Activated CD4-positive, alpha-beta T cell treated with anti-CD3 and anti-CD28 coated beads, Interleukin-2, amount 10 ng/mL, durations not matched to agents 7 days and 5 days (primary cell): ENCODE results near the gene DEK. TPM values are rescaled to one million over a fixed set of nuclear protein-coding genes. Genes with fewer than 3 reads are reported as not detected.
A peak's percentile ranks its signal among the peaks of the same experiment; 100 is the strongest.

Experiments used
- CTCF ChIA-PET: fragments of 350-600 bp; sonication (Branson Sonifier 250); formaldehyde crosslinking; loops from one replicate; lab custom pipeline; 2021; ENCODE audit warnings: antibody characterized with exemption; lab: Charles Lee
- POLR2A ChIA-PET: fragments of 350-600 bp; sonication (Branson Sonifier 250); formaldehyde crosslinking; loops from one replicate; lab custom pipeline; 2021; ENCODE audit warnings: antibody characterized with exemption; lab: Charles Lee
- DNase-seq: peaks from one replicate; pipeline ENCODE4 v3.0.0-alpha.2; 2020
- H3K27ac Mint-ChIP-seq: one replicate; pipeline ENCODE4 v1.8.0; 2021; ENCODE audit warnings: mild to moderate bottlenecking, moderate library complexity, mixed read lengths
- H3K27me3 Mint-ChIP-seq: one replicate; pipeline ENCODE4 v1.8.0; 2021; ENCODE audit warnings: mixed read lengths
- H3K36me3 Mint-ChIP-seq: one replicate; pipeline ENCODE4 v1.8.0; 2021; ENCODE audit warnings: low read depth, mixed read lengths
- H3K4me1 Mint-ChIP-seq: one replicate; pipeline ENCODE4 v1.8.0; 2021; ENCODE audit warnings: mixed read lengths
- H3K4me3 Mint-ChIP-seq: one replicate; pipeline ENCODE4 v1.8.0; 2021; ENCODE audit warnings: mild to moderate bottlenecking, moderate library complexity, mixed read lengths
- H3K9me3 Mint-ChIP-seq: one replicate; pipeline ENCODE4 v1.8.0; 2021; ENCODE audit warnings: mixed read lengths
- total RNA-seq, 2 experiments: library from RNA; stranded (reverse); gene quantifications; one replicate each; pipeline ENCODE4 v1.2.3, GENCODE V29; 2021

Gene DEK
- total RNA-seq, 2 experiments from 2014 or later = 246 to 282 TPM

DNA sequence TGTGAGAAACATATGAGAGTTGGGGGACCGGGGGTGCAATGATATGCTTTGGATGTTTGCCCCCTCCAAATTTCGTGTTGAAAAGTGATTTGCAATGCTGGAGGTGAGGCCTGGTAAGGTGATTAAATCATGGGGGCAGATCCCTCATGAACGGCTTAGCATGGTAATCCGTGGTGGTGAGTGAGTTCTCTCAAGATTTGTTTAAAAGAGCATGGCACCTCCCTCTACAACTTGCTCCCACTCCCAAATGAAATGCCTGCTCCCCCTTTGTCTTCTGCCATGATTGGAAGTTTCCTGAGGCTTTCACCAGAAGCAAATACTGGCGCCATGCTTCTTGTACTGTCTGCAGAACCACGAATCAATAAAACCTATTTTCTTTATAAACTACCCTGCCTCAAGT lies 2.5 kb downstream of the DEK start:
- Mint-ChIP-seq H3K27me3 (no peaks in the 10 kb centered on the region), H3K4me3 (peak overlapping the region; percentile 89), H3K9me3 (no peaks in the 10 kb centered on the region), H3K27ac (peak overlapping the region; percentile 95), H3K4me1 (peaks cover 54% of the 10 kb centered on the region), H3K36me3 (peaks cover 70% of the 10 kb centered on the region)
- DNase-seq = no peak
- ChIA-PET POLR2A (no interaction called here), CTCF (no interaction called here)

DNA sequence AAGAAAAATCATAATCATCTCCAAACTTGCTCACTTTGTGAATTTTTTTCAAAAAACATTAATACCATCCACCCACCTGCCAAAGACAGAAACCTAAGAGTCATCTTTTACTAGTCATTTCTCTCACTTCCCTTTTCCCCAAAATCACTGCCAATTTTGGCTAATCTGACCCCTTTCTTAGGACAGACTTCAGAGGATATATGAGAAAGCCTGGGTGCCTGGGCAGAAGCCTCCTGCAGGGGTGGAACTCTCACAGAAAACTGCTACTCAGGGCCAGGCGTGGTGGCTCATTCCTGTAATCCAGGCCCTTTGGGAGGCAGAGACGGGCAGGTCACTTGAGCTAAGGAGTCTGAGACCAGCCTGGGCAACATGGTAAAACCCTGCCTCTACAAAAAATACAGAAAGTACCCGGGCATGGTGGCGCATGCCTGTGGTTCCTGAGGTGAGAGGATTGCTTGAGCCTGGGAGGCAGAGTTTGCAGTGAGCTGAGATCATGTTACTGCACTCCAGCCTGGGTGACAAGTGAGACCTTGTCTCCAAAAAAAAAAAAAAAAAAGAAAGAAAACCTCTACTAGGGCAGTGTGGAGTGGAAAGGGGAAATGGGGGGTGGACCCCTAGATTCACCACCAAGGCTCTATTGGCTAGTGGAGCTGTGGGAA lies 3.8 kb downstream of the DEK start:
- CTCF ChIA-PET = interaction anchor here (0.6 to 1.5 kb wide), 4 partner anchors 24 to 644 kb away, joined by 3 to 4 read pairs (median 4); no protein-coding TSS in a partner anchor
- H3K27ac Mint-ChIP-seq = peak overlapping the region; percentile 50

DNA sequence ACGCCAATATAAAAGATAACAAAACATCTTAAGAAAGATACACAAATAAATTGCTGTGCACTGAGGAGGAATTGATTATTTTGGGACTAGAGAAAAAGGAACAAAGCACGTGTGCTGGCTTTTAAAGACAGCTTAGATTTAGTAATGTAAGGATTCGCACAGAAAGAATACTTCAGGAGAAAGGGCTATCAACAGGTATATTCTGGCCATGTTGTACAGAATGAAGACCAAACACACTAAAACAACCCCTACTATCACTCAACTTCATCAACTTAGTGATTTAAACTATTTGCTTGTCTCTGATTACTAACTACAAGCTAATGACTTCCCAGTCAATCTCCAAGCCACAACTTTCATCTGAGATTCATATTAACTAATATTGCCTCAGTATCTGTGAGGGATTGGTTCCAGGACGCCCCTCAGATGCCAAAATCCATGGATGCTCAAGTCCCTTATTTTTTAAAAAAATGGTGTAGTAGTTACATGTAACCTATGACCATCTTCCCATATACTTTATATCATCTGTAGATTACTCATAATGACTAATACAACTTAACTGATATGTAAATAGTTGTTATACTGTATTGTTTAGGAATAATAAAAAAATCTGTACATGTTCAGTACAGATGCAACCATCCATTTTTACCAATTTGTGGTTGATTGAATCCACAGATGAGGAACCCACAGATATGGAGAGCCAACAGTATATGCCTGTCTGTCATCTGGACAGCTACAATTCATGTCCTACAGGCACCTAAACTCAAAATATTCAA lies 4.5 kb downstream of the DEK start:
- Mint-ChIP-seq H3K27ac (peak overlapping the region; percentile 50), H3K9me3 (no peaks in the 10 kb centered on the region), H3K4me1 (peaks cover 50% of the 10 kb centered on the region), H3K4me3 (peak overlapping the region; percentile 33), H3K36me3 (peaks cover 77% of the 10 kb centered on the region), H3K27me3 (no peaks in the 10 kb centered on the region)
- DNase-seq = no peak
- POLR2A ChIA-PET = no interaction called here
- CTCF ChIA-PET = interaction anchor here (0.6 to 1.5 kb wide), 3 partner anchors 23 to 643 kb away, joined by 3 to 4 read pairs (median 4); no protein-coding TSS in a partner anchor

More for the DNA sequence above, 3.8 kb downstream of the DEK start:
- no peaks in the 10 kb centered on the region for H3K9me3 Mint-ChIP-seq
- peak overlapping the region; percentile 89 for H3K4me3 Mint-ChIP-seq
- DNase-seq = peak; percentile 23
- H3K27me3 Mint-ChIP-seq = no peaks in the 10 kb centered on the region
- peaks cover 77% of the 10 kb centered on the region for H3K36me3 Mint-ChIP-seq
- POLR2A ChIA-PET = interaction anchor here (1.1 kb wide), 1 partner anchor 25 kb away, joined by 4 read pairs; no protein-coding TSS in a partner anchor
- H3K4me1 Mint-ChIP-seq = peaks cover 52% of the 10 kb centered on the region

DNA sequence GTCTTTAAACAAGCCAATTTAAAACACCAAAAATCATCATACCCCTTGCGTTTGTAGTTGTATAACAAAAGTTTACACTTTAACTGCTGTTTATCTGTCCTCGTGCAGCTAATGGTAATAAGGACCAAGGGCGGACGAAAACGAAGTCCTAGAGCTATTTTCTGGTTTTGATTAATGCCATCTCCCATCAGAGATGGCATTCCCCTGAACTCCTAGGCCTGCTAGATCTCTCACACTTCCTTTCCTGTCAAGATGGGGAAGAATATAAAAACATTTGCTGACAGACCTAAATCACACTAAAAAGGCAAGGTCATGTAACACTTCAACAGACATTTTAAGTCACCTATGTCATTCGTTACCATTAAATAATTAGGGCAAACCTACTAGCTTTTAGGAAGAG lies 9.5 kb downstream of the DEK start:
- ChIA-PET POLR2A (no interaction called here), CTCF (interaction anchor here (0.9 kb wide), 1 partner anchor 9 kb away, joined by 3 read pairs; no protein-coding TSS in a partner anchor)

DNA sequence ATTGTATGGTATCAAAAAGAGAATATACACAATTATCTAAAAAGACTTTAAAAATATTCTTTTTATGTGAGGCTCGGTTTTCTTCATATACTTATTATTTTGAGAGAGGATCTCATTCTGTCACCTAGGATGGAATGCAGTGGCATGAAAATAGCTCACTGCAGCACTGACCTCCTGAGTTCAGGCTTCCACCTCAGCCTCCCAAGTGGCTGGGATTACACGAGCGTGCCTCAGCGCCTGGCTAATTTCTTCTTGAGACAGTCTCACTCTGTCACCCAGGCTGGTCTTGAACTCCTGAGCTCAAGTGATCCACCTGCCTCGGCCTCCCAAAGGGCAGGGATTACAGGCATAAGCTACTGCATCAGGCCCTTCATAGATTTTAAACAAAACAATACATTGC lies 10.7 kb downstream of the DEK start:
- Mint-ChIP-seq H3K27me3 (no peaks in the 10 kb centered on the region), H3K9me3 (peaks cover 2% of the 10 kb centered on the region), H3K27ac (no peak overlapping the region), H3K36me3 (peaks cover 74% of the 10 kb centered on the region), H3K4me1 (peaks cover 27% of the 10 kb centered on the region), H3K4me3 (no peak overlapping the region)
- POLR2A ChIA-PET = no interaction called here
- CTCF ChIA-PET = no interaction called here
- no peak for DNase-seq

More for the DNA sequence above, 9.5 kb downstream of the DEK start:
- H3K36me3 Mint-ChIP-seq = peaks cover 71% of the 10 kb centered on the region
- DNase-seq = no peak
- no peaks in the 10 kb centered on the region for H3K27me3 Mint-ChIP-seq
- no peak overlapping the region for H3K27ac Mint-ChIP-seq
- H3K9me3 Mint-ChIP-seq = no peaks in the 10 kb centered on the region
- H3K4me3 Mint-ChIP-seq = no peak overlapping the region
- H3K4me1 Mint-ChIP-seq = peaks cover 28% of the 10 kb centered on the region

DNA sequence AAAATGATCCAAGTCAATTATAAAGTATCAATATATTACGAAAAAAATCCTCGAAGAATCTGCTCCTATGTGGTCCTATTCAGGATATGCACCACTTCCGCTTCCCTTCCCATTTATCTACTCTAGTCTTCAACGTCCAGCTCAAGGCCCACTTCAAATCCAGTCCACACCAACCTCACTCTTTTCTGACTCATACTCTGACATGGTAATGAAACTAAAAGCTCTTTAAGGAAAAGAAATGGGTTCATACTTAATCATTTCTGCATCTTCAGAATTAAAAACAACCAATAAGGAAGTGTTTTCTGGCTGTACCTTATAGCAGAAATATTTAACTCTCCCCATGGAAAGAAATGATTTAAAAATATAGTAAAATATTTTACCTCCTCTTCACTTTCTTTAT lies 15.1 kb downstream of the DEK start:
- Mint-ChIP-seq H3K9me3 (peaks cover 5% of the 10 kb centered on the region), H3K27ac (no peak overlapping the region), H3K36me3 (peaks cover 80% of the 10 kb centered on the region), H3K4me3 (no peak overlapping the region), H3K27me3 (no peaks in the 10 kb centered on the region), H3K4me1 (peaks cover 46% of the 10 kb centered on the region)
- DNase-seq = no peak
- CTCF ChIA-PET = interaction anchor here (0.7 kb wide), 1 partner anchor 44 kb away, joined by 3 read pairs; no protein-coding TSS in a partner anchor
- POLR2A ChIA-PET = no interaction called here

DNA sequence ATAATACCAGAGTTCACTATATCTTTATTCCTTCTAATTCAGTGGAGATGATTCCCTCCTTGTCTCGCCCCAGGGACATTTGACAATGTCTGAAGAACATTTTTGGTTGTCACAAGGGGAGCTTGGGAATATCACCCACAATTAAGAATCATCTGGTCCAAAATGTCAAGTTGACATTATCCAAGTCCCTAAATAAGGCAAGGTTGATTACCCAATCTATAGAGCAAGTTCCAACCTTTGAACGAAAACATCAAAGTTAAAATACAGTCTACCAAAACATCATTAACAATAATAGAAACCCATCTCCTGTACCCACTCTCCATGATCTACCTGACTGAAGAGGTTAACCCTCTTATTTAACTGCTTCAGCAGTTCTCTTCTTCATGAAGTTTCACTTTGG lies 15.6 kb downstream of the DEK start:
- peaks cover 52% of the 10 kb centered on the region for H3K4me1 Mint-ChIP-seq

DNA sequence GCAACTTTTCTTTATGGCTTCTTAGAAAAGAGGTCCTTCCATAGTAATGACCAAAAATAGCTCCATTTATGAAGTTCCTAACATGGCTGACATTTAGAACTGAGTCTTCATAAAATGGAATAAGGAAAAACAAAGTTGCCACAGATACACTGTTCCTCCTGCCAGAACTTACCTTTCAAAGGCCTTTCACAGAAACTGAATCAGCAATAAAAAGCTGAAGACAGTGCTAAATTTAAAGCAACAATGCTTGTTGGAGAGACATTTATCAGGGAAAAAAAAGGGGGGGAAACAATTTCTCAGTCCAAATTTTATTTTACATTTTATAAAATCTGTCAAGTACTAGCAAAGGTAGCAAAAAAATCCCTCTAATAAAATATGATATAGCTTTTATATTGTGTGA lies 17.3 kb downstream of the DEK start:
- Mint-ChIP-seq H3K27ac (no peak overlapping the region), H3K9me3 (peaks cover 5% of the 10 kb centered on the region), H3K36me3 (peaks cover 86% of the 10 kb centered on the region), H3K4me1 (peaks cover 65% of the 10 kb centered on the region), H3K4me3 (no peak overlapping the region), H3K27me3 (no peaks in the 10 kb centered on the region)
- ChIA-PET POLR2A (no interaction called here), CTCF (no interaction called here)
- no peak for DNase-seq

More for the DNA sequence above, 15.6 kb downstream of the DEK start:
- Mint-ChIP-seq H3K9me3 (peaks cover 5% of the 10 kb centered on the region), H3K4me3 (no peak overlapping the region), H3K27me3 (no peaks in the 10 kb centered on the region), H3K27ac (no peak overlapping the region), H3K36me3 (peaks cover 81% of the 10 kb centered on the region)
- CTCF ChIA-PET = no interaction called here
- POLR2A ChIA-PET = no interaction called here
- DNase-seq = no peak

DNA sequence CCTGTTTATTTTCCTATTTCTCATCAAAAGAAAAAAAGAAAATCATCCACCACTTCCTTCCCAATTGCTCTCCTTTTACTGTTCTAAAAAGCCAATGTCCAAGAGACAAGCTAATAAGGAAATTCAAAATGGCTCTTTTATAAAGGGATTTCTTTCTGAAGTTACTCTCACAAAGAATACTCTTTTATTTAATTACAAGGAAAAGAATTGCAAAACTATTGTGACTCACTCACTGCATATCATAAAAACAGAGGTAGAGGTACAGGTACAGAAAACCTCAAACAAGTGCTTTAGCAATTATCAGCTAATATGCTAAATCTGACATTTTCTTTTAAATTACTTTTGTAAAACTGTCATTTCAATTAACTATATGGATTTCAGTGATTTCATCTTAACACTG lies 18.1 kb downstream of the DEK start:
- Mint-ChIP-seq H3K4me1 (peaks cover 66% of the 10 kb centered on the region), H3K36me3 (peaks cover 85% of the 10 kb centered on the region), H3K27me3 (no peaks in the 10 kb centered on the region), H3K9me3 (peaks cover 5% of the 10 kb centered on the region), H3K27ac (peak overlapping the region; percentile 73), H3K4me3 (no peak overlapping the region)
- no peak for DNase-seq
- ChIA-PET CTCF (interaction anchor here (0.5 to 1.0 kb wide), 2 partner anchors 8 to 146 kb away, joined by 3 read pairs; no protein-coding TSS in a partner anchor), POLR2A (no interaction called here)

DNA sequence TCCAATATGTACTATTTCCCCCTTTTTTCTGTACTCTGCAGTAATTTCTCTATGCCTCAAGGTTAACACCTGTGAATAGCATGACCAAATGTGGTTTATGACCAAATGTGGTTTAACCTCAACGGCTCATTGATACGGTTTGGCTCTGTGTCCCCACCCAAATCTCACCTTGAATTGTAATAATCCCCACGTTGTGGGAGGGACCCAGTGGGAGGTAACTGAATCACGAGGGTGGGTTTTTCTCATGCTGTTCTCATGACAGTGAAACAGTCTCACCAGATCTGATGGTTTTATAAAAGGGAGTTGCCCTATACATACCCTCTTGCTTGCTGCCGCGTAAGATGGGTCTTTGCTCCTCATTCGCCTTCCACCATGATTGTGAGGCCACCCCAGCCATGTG lies 18.7 kb downstream of the DEK start:
- Mint-ChIP-seq H3K27ac (peak overlapping the region; percentile 73), H3K27me3 (no peaks in the 10 kb centered on the region), H3K36me3 (peaks cover 88% of the 10 kb centered on the region), H3K4me1 (peaks cover 69% of the 10 kb centered on the region), H3K4me3 (no peak overlapping the region), H3K9me3 (peaks cover 5% of the 10 kb centered on the region)
- no peak for DNase-seq
- POLR2A ChIA-PET = no interaction called here
- CTCF ChIA-PET = interaction anchor here (1.0 kb wide), 1 partner anchor 9 kb away, joined by 3 read pairs; no protein-coding TSS in a partner anchor

DNA sequence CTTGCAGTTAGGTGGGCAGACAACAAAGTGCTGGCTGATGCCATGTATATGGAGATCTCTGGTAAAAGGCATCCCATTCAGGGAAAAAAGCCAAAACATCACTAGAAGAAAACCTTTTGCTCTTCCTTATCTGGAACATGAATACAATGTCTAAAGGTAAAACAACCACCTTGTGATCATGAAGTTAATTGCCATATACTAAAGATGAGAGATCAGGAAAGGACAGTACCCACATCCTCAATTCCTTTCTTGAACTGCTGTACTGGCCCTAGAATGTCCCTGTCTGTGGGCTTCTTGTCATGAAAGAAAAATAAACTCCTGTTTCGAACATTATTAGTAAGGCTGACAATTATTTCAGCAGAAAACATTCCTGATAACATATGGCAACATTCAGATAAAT lies 19.3 kb downstream of the DEK start:
- ChIA-PET POLR2A (no interaction called here), CTCF (no interaction called here)
- peaks cover 87% of the 10 kb centered on the region for H3K36me3 Mint-ChIP-seq
- no peak overlapping the region for H3K4me3 Mint-ChIP-seq
- peaks cover 5% of the 10 kb centered on the region for H3K9me3 Mint-ChIP-seq
- no peak overlapping the region for H3K27ac Mint-ChIP-seq
- DNase-seq = no peak
- no peaks in the 10 kb centered on the region for H3K27me3 Mint-ChIP-seq
- H3K4me1 Mint-ChIP-seq = peaks cover 71% of the 10 kb centered on the region

DNA sequence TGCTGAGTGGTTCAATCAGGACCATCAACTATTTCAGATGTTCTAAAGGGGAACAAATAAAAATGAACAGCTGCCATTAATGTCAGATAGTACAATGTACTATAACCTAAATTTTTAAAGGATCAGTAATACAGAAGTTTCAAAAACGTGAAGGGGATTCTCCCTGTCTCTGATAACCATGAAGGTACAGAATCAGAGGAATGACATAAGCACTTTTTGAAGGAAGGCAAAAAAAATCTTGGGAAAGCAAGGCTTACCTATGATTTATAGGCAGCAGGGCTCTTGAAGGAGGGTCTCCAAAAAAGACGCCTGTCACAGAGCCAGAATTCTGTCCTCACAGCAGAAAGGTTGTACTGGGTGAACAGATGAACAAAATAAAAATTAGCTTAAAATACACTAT lies 20.1 kb downstream of the DEK start:
- no peak for DNase-seq
- CTCF ChIA-PET = no interaction called here
- no peak overlapping the region for H3K4me3 Mint-ChIP-seq
- H3K27ac Mint-ChIP-seq = no peak overlapping the region
- H3K4me1 Mint-ChIP-seq = peaks cover 67% of the 10 kb centered on the region
- POLR2A ChIA-PET = no interaction called here
- H3K36me3 Mint-ChIP-seq = peaks cover 84% of the 10 kb centered on the region
- peaks cover 5% of the 10 kb centered on the region for H3K9me3 Mint-ChIP-seq
- no peaks in the 10 kb centered on the region for H3K27me3 Mint-ChIP-seq

DNA sequence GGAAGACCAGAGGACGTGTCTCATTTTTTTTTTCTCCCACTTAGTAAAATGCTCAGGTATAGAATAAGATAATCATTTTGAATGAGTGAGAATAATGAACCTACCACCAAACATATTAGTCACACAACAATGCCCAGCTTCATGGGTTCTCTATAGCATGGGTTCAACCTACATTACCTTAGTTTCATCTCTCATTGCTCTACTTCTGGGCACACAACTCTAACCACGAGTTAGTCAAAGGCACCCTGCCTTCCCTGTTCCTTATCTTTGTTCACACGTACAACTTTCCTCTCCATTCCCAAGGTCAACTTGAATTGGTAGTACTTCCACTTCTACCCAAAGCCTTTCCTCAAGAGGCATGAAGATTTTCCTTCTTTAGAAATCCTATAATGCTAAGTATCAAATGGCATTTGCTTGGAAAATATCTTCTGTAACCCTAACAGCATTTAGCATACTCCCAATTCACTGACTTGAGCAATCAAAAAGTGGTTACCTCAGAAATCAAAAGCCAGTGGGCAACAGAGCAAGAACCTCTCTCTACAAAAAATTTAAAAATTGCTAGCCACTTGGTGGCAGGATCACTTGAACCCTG lies 20.9 kb downstream of the DEK start:
- peaks cover 3% of the 10 kb centered on the region for H3K9me3 Mint-ChIP-seq

More for the DNA sequence above, 20.9 kb downstream of the DEK start:
- Mint-ChIP-seq H3K4me1 (peaks cover 64% of the 10 kb centered on the region), H3K36me3 (peaks cover 83% of the 10 kb centered on the region), H3K27me3 (no peaks in the 10 kb centered on the region), H3K4me3 (no peak overlapping the region), H3K27ac (peak overlapping the region; percentile 2)
- CTCF ChIA-PET = no interaction called here
- POLR2A ChIA-PET = no interaction called here
- no peak for DNase-seq
